ENCODE data around the gene MYBBP1A.
"Not testable (repeated sequence)": the region's sequence is repeated elsewhere in the genome, so short reads cannot be mapped to it uniquely, and the experiment has no call there.

The MYBBP1A gene

GRCh38 chr17:4554997-4555799 is at the start of gene MYBBP1A:
MYBBP1A (minus strand) TSS chr17:4555384; CDS start chr17:4555324, 60 bp downstream.
- peak within 1 kb of the TSS; percentile 87 to 98 for H3K4me3 ChIP-seq (ENCODE audit: low read depth in 1 of 2, low read length in 2 of 2)
- H3K27me3 ChIP-seq (ENCODE audit: control insufficient read depth in 1 of 2, insufficient read depth in 2 of 2, low read length in 2 of 2) = no peaks in the 10 kb centered on the region
- H3K9me3 ChIP-seq (ENCODE audit: control insufficient read depth in 1 of 2, low read length in 2 of 2) = no peaks in the 10 kb centered on the region
- peaks cover 15 to 30% of the 10 kb centered on the region in 2 donors for H3K36me3 ChIP-seq (ENCODE audit: control insufficient read depth in 1 of 2, insufficient read depth in 2 of 2, low read length in 2 of 2)
- H3K27ac ChIP-seq (ENCODE audit: low read depth, low read length) = peak within 1 kb of the TSS; percentile 77
- peak within 1 kb of the TSS; percentile 61 to 63 for H3K9ac ChIP-seq (ENCODE audit: low read depth in 1 of 2, low read length in 2 of 2)
- H3K4me1 ChIP-seq (ENCODE audit: control insufficient read depth in 1 of 2, insufficient read depth in 2 of 2, low read length in 2 of 2) = peaks cover 17 to 32% of the 10 kb centered on the region in 2 donors

- H3K4me1 ChIP-seq (ENCODE audit: control insufficient read depth in 1 of 2, insufficient read depth in 2 of 2, low read length in 2 of 2) = peaks cover 10 to 19% of the 10 kb centered on the region in 2 donors
- H3K4me3 ChIP-seq (ENCODE audit: low read depth in 1 of 2, low read length in 2 of 2); H3K27ac ChIP-seq (ENCODE audit: low read depth, low read length); H3K27me3 ChIP-seq (ENCODE audit: control insufficient read depth in 1 of 2, insufficient read depth in 2 of 2, low read length in 2 of 2); H3K9me3 ChIP-seq (ENCODE audit: control insufficient read depth in 1 of 2, low read length in 2 of 2); H3K36me3 ChIP-seq (ENCODE audit: control insufficient read depth in 1 of 2, insufficient read depth in 2 of 2, low read length in 2 of 2); H3K9ac ChIP-seq (ENCODE audit: low read depth in 1 of 2, low read length in 2 of 2): not testable (repeated sequence)
Observed at GRCh38 chr17:4604736-4605135, 49.6 kb upstream of the MYBBP1A start.

- Histone ChIP-seq H3K4me3 (ENCODE audit: low read depth in 1 of 2, low read length in 2 of 2) (no peak overlapping the region), H3K27ac (ENCODE audit: low read depth, low read length) (no peak overlapping the region), H3K4me1 (ENCODE audit: control insufficient read depth in 1 of 2, insufficient read depth in 2 of 2, low read length in 2 of 2) (peaks cover 10 to 19% of the 10 kb centered on the region in 2 donors), H3K27me3 (ENCODE audit: control insufficient read depth in 1 of 2, insufficient read depth in 2 of 2, low read length in 2 of 2) (no peaks in the 10 kb centered on the region), H3K9me3 (ENCODE audit: control insufficient read depth in 1 of 2, low read length in 2 of 2) (no peaks in the 10 kb centered on the region), H3K36me3 (ENCODE audit: control insufficient read depth in 1 of 2, insufficient read depth in 2 of 2, low read length in 2 of 2) (no peaks in the 10 kb centered on the region), H3K9ac (ENCODE audit: low read depth in 1 of 2, low read length in 2 of 2) (no peak overlapping the region)
Observed at GRCh38 chr17:4604111-4604644, 49.0 kb upstream of the MYBBP1A start.

- Histone ChIP-seq H3K4me1 (ENCODE audit: control insufficient read depth in 1 of 2, insufficient read depth in 2 of 2, low read length in 2 of 2) (peaks cover 3 to 4% of the 10 kb centered on the region in 2 donors), H3K4me3 (ENCODE audit: low read depth in 1 of 2, low read length in 2 of 2) (no peak overlapping the region), H3K36me3 (ENCODE audit: control insufficient read depth in 1 of 2, insufficient read depth in 2 of 2, low read length in 2 of 2) (no peaks in the 10 kb centered on the region), H3K27me3 (ENCODE audit: control insufficient read depth in 1 of 2, insufficient read depth in 2 of 2, low read length in 2 of 2) (no peaks in the 10 kb centered on the region), H3K9ac (ENCODE audit: low read depth in 1 of 2, low read length in 2 of 2) (no peak overlapping the region), H3K27ac (ENCODE audit: low read depth, low read length) (no peak overlapping the region), H3K9me3 (ENCODE audit: control insufficient read depth in 1 of 2, low read length in 2 of 2) (no peaks in the 10 kb centered on the region)
Observed at GRCh38 chr17:4602041-4602440, 46.9 kb upstream of the MYBBP1A start.

- H3K36me3 ChIP-seq (ENCODE audit: control insufficient read depth in 1 of 2, insufficient read depth in 2 of 2, low read length in 2 of 2) = no peaks in the 10 kb centered on the region
- H3K4me3 ChIP-seq (ENCODE audit: low read depth in 1 of 2, low read length in 2 of 2) = no peak overlapping the region
- no peak overlapping the region for H3K9ac ChIP-seq (ENCODE audit: low read depth in 1 of 2, low read length in 2 of 2)
- no peaks in the 10 kb centered on the region for H3K9me3 ChIP-seq (ENCODE audit: control insufficient read depth in 1 of 2, low read length in 2 of 2)
- no peaks in the 10 kb centered on the region for H3K27me3 ChIP-seq (ENCODE audit: control insufficient read depth in 1 of 2, insufficient read depth in 2 of 2, low read length in 2 of 2)
- H3K4me1 ChIP-seq (ENCODE audit: control insufficient read depth in 1 of 2, insufficient read depth in 2 of 2, low read length in 2 of 2) = peaks cover 0 to 4% of the 10 kb centered on the region in 2 donors
- no peak overlapping the region for H3K27ac ChIP-seq (ENCODE audit: low read depth, low read length)
Observed at GRCh38 chr17:4601326-4601725, 46.1 kb upstream of the MYBBP1A start.

GRCh38 chr17:4600563-4600962 is 45.4 kb upstream of the MYBBP1A start:
- Histone ChIP-seq H3K36me3 (ENCODE audit: control insufficient read depth in 1 of 2, insufficient read depth in 2 of 2, low read length in 2 of 2) (no peaks in the 10 kb centered on the region), H3K27me3 (ENCODE audit: control insufficient read depth in 1 of 2, insufficient read depth in 2 of 2, low read length in 2 of 2) (no peaks in the 10 kb centered on the region), H3K9me3 (ENCODE audit: control insufficient read depth in 1 of 2, low read length in 2 of 2) (no peaks in the 10 kb centered on the region), H3K4me1 (ENCODE audit: control insufficient read depth in 1 of 2, insufficient read depth in 2 of 2, low read length in 2 of 2) (peaks cover 0 to 3% of the 10 kb centered on the region in 2 donors), H3K9ac (ENCODE audit: low read depth in 1 of 2, low read length in 2 of 2) (no peak overlapping the region), H3K27ac (ENCODE audit: low read depth, low read length) (no peak overlapping the region), H3K4me3 (ENCODE audit: low read depth in 1 of 2, low read length in 2 of 2) (no peak overlapping the region)

- H3K4me3 ChIP-seq (ENCODE audit: low read depth in 1 of 2, low read length in 2 of 2) = no peak overlapping the region
- H3K27me3 ChIP-seq (ENCODE audit: control insufficient read depth in 1 of 2, insufficient read depth in 2 of 2, low read length in 2 of 2) = no peaks in the 10 kb centered on the region
- H3K4me1 ChIP-seq (ENCODE audit: control insufficient read depth in 1 of 2, insufficient read depth in 2 of 2, low read length in 2 of 2) = peaks cover 0 to 8% of the 10 kb centered on the region in 2 donors
- no peaks in the 10 kb centered on the region for H3K9me3 ChIP-seq (ENCODE audit: control insufficient read depth in 1 of 2, low read length in 2 of 2)
- no peak overlapping the region for H3K9ac ChIP-seq (ENCODE audit: low read depth in 1 of 2, low read length in 2 of 2)
- no peaks in the 10 kb centered on the region for H3K36me3 ChIP-seq (ENCODE audit: control insufficient read depth in 1 of 2, insufficient read depth in 2 of 2, low read length in 2 of 2)
- no peak overlapping the region for H3K27ac ChIP-seq (ENCODE audit: low read depth, low read length)
Observed at GRCh38 chr17:4599505-4600281, 44.5 kb upstream of the MYBBP1A start.

- H3K27me3 ChIP-seq (ENCODE audit: control insufficient read depth in 1 of 2, insufficient read depth in 2 of 2, low read length in 2 of 2) = no peaks in the 10 kb centered on the region
- no peak overlapping the region for H3K27ac ChIP-seq (ENCODE audit: low read depth, low read length)
- no peaks in the 10 kb centered on the region for H3K36me3 ChIP-seq (ENCODE audit: control insufficient read depth in 1 of 2, insufficient read depth in 2 of 2, low read length in 2 of 2)
- no peak overlapping the region for H3K9ac ChIP-seq (ENCODE audit: low read depth in 1 of 2, low read length in 2 of 2)
- no peak overlapping the region for H3K4me3 ChIP-seq (ENCODE audit: low read depth in 1 of 2, low read length in 2 of 2)
- H3K9me3 ChIP-seq (ENCODE audit: control insufficient read depth in 1 of 2, low read length in 2 of 2) = no peaks in the 10 kb centered on the region
- peaks cover 0 to 9% of the 10 kb centered on the region in 2 donors for H3K4me1 ChIP-seq (ENCODE audit: control insufficient read depth in 1 of 2, insufficient read depth in 2 of 2, low read length in 2 of 2)
Observed at GRCh38 chr17:4598776-4599504, 43.8 kb upstream of the MYBBP1A start.

GRCh38 chr17:4597975-4598374 is 42.8 kb upstream of the MYBBP1A start:
- H3K27ac ChIP-seq (ENCODE audit: low read depth, low read length) = no peak overlapping the region
- H3K9ac ChIP-seq (ENCODE audit: low read depth in 1 of 2, low read length in 2 of 2) = no peak overlapping the region
- no peaks in the 10 kb centered on the region for H3K36me3 ChIP-seq (ENCODE audit: control insufficient read depth in 1 of 2, insufficient read depth in 2 of 2, low read length in 2 of 2)
- H3K9me3 ChIP-seq (ENCODE audit: control insufficient read depth in 1 of 2, low read length in 2 of 2) = no peaks in the 10 kb centered on the region
- H3K4me1 ChIP-seq (ENCODE audit: control insufficient read depth in 1 of 2, insufficient read depth in 2 of 2, low read length in 2 of 2) = peaks cover 0 to 9% of the 10 kb centered on the region in 2 donors
- H3K4me3 ChIP-seq (ENCODE audit: low read depth in 1 of 2, low read length in 2 of 2) = no peak overlapping the region
- H3K27me3 ChIP-seq (ENCODE audit: control insufficient read depth in 1 of 2, insufficient read depth in 2 of 2, low read length in 2 of 2) = no peaks in the 10 kb centered on the region
